IMR-90 (cell line): ENCODE results near the gene STRADA. TPM values are rescaled to one million over a fixed set of nuclear protein-coding genes. Genes with fewer than 3 reads are reported as not detected.

ENCODE experiments used
- ATAC-seq: fragments of 200-7000 bp; cut with Tn5 transposase; 2 replicates; pipeline ENCODE4 v1.9.1; 2020; ENCODE audit warnings: low read depth, mild to moderate bottlenecking, moderate library complexity
- BruUV-seq: library from RNA; stranded (reverse); fragments of 400-500 nt; replicated peaks from 2 replicates; lab custom pipeline; 2021; lab: Mats Ljungman, UMichigan
- CTCF ChIA-PET: fragments of 300-600 bp; formaldehyde crosslinking; extraction: SDS; loops from one replicate; lab custom pipeline; 2021; ENCODE audit warnings: antibody characterized with exemption; lab: Yijun Ruan, JAX
- POLR2A ChIA-PET: fragments of 300-600 bp; sonication (Branson Sonifier 250); formaldehyde crosslinking; loops from one replicate; lab custom pipeline; 2022; ENCODE audit warnings: antibody characterized with exemption; ENCODE audit not compliant: unreplicated experiment; lab: Charles Lee
- DNase-seq: peaks from one replicate; pipeline ENCODE4 v3.0.0; 2013
- H2AFZ ChIP-seq: replicated peaks from 2 replicates; pipeline ENCODE3; 2013; ENCODE audit warnings: low read length, mild to moderate bottlenecking; ENCODE audit not compliant: poor library complexity
- H2AK5ac ChIP-seq: 2 replicates; pipeline ENCODE4 v1.6.1; 2013; ENCODE audit warnings: low read depth, low read length, inconsistent platforms
- H2AK9ac ChIP-seq: replicated peaks from 2 replicates; pipeline ENCODE3; 2013; ENCODE audit warnings: mild to moderate bottlenecking, low read depth, low read length, moderate library complexity; ENCODE audit not compliant: poor library complexity
- H2BK120ac ChIP-seq: 2 replicates; pipeline ENCODE4 v1.6.1; 2013; ENCODE audit warnings: low read depth, low read length, inconsistent platforms
- H2BK15ac ChIP-seq: 3 replicates; pipeline ENCODE4 v1.6.1; 2013; ENCODE audit warnings: low read depth, low read length, inconsistent platforms
- H2BK20ac ChIP-seq: 2 replicates; pipeline ENCODE4 v1.6.1; 2013; ENCODE audit warnings: low read depth, mild to moderate bottlenecking, inconsistent platforms, low read length, moderate library complexity
- H2BK5ac ChIP-seq: 2 replicates; pipeline ENCODE4 v1.6.1; 2013; ENCODE audit warnings: mild to moderate bottlenecking, low read depth, low read length, inconsistent platforms; ENCODE audit not compliant: poor library complexity, severe bottlenecking
- H3K14ac ChIP-seq: replicated peaks from 2 replicates; pipeline ENCODE4 v1.6.1; 2013; ENCODE audit warnings: low read depth, low read length, inconsistent platforms
- H3K18ac ChIP-seq: 2 replicates; pipeline ENCODE4 v1.6.1; 2013; ENCODE audit warnings: low read depth, low read length, control low read depth
- H3K23ac ChIP-seq: 2 replicates; pipeline ENCODE4 v1.6.1; 2013; ENCODE audit warnings: low read depth, low read length, inconsistent platforms
- H3K27ac ChIP-seq: 2 replicates; pipeline ENCODE4 v1.5.1; 2013; ENCODE audit warnings: mild to moderate bottlenecking, control low read depth, low read length; ENCODE audit not compliant: insufficient read depth
- H3K27me3 ChIP-seq: 2 replicates; pipeline ENCODE4 v1.6.1; 2013; ENCODE audit warnings: low read length; ENCODE audit not compliant: control insufficient read depth, insufficient read depth
- H3K36me3 ChIP-seq: 2 replicates; pipeline ENCODE4 v1.6.1; 2013; ENCODE audit warnings: low read length, mixed read lengths; ENCODE audit not compliant: control insufficient read depth, insufficient read depth
- H3K4ac ChIP-seq: 2 replicates; pipeline ENCODE4 v1.6.1; 2013; ENCODE audit warnings: low read depth, low read length, inconsistent platforms
- H3K4me1 ChIP-seq: 2 replicates; pipeline ENCODE4 v1.6.1; 2013; ENCODE audit warnings: low read length, mixed read lengths; ENCODE audit not compliant: control insufficient read depth, insufficient read depth
- H3K4me2 ChIP-seq: 2 replicates; pipeline ENCODE4 v1.6.1; 2013; ENCODE audit warnings: low read depth, mild to moderate bottlenecking, control low read depth, low read length, moderate library complexity
- H3K4me3 ChIP-seq: 2 replicates; pipeline ENCODE4 v1.5.1; 2013; ENCODE audit warnings: low read depth, mild to moderate bottlenecking, control low read depth, low read length, moderate library complexity; ENCODE audit not compliant: insufficient read depth
- H3K56ac ChIP-seq: 2 replicates; pipeline ENCODE4 v1.6.1; 2013; ENCODE audit warnings: low read length, inconsistent platforms; ENCODE audit not compliant: insufficient read depth; ENCODE audit errors: extremely low read depth
- H3K79me1 ChIP-seq, 2 experiments: 2 replicates each; pipeline ENCODE4 v1.6.1; 2013; ENCODE audit warnings: low read length in 2 of 2, inconsistent platforms in 1 of 2, low read depth in 1 of 2
- H3K9ac ChIP-seq: 2 replicates; pipeline ENCODE4 v1.6.1; 2013; ENCODE audit warnings: low read depth, low read length, control low read depth
- H3K9me1 ChIP-seq: 2 replicates; pipeline ENCODE4 v1.6.1; 2013; ENCODE audit warnings: low read length, inconsistent platforms; ENCODE audit not compliant: insufficient read depth
- H3K9me3 ChIP-seq: 2 replicates; pipeline ENCODE4 v1.6.1; 2013; ENCODE audit warnings: low read length; ENCODE audit not compliant: control insufficient read depth, insufficient read depth
- H4K20me1 ChIP-seq: 2 replicates; pipeline ENCODE4 v1.6.1; 2013; ENCODE audit warnings: low read length, inconsistent platforms; ENCODE audit not compliant: insufficient read depth
- H4K5ac ChIP-seq: 2 replicates; pipeline ENCODE4 v1.6.1; 2013; ENCODE audit warnings: mild to moderate bottlenecking, low read depth, low read length, control low read depth
- H4K8ac ChIP-seq, 2 experiments: 2 replicates each; pipeline ENCODE4 v1.6.1; 2013; ENCODE audit warnings: low read depth in 2 of 2, low read length in 2 of 2, control low read depth in 1 of 2, inconsistent platforms in 1 of 2
- H4K91ac ChIP-seq: 2 replicates; pipeline ENCODE4 v1.6.1; 2013; ENCODE audit warnings: low read depth, low read length, inconsistent platforms; ENCODE audit not compliant: insufficient read depth
- BHLHE40 ChIP-seq: fragments of 150-350 bp; IDR thresholded peaks from 2 replicates; pipeline ENCODE4 v1.6.1; 2016; ENCODE audit warnings: mild to moderate bottlenecking, low read depth, low read length
- CEBPB ChIP-seq: IDR thresholded peaks from 2 replicates; pipeline ENCODE4 v1.6.1; 2012; ENCODE audit warnings: low read depth, low read length, improper control_type of control experiment
- CHD1 ChIP-seq: IDR thresholded peaks from 2 replicates; pipeline ENCODE4 v1.6.1; 2012; ENCODE audit warnings: low read depth, low read length, improper control_type of control experiment
- ELK1 ChIP-seq: fragments of 150-350 bp; IDR thresholded peaks from 2 replicates; pipeline ENCODE4 v1.6.1; 2016; ENCODE audit warnings: low read depth, mild to moderate bottlenecking, low read length, moderate library complexity, borderline replicate concordance
- RAD21 ChIP-seq: IDR thresholded peaks from 2 replicates; pipeline ENCODE4 v1.6.1; 2012; ENCODE audit warnings: low read length, improper control_type of control experiment
- SMC3 ChIP-seq: fragments of 150-350 bp; IDR thresholded peaks from 2 replicates; pipeline ENCODE4 v1.6.1; 2016; ENCODE audit warnings: low read depth, mild to moderate bottlenecking, antibody characterized with exemption, low read length, moderate library complexity
- WGBS, 2 experiments: methylation state at CpG; one replicate each; pipeline versions ENCODE4 v1.1.5 to v1.1.7; 2013; ENCODE audit warnings: missing lambda C conversion rate in 2 of 2; ENCODE audit not compliant: insufficient read length in 1 of 2; ENCODE audit errors: extremely low coverage in 2 of 2; 5-methylcytosine and 5-hydroxymethylcytosine counted together
- dilution Hi-C: fragments of 300-500 bp; cut with HindIII; formaldehyde crosslinking; loops from one replicate; pipeline ENCODE4 v1.14.3; 2018; ENCODE audit warnings: low sequenced_read_pairs; ENCODE audit not compliant: unreplicated experiment
- in situ Hi-C: fragments of 300-500 bp; cut with MboI; formaldehyde crosslinking; loops from 3 replicates; pipeline ENCODE4 v1.14.3; 2019; ENCODE audit warnings: low sequenced_read_pairs, inconsistent platforms, mixed read lengths
- intact Hi-C: fragments of 100-400 bp; cut with micrococcal nuclease; formaldehyde crosslinking; loops from 2 replicates; pipeline ENCODE4 v1.10.0; 2022
- polyA plus RNA-seq, 3 experiments: library from polyadenylated mRNA; depleted of rRNA; stranded (reverse); fragments of >200 nt; gene quantifications; 2 replicates each; pipeline ENCODE4 v1.2.3, GENCODE V29; 2012; ENCODE audit warnings: low replicate concordance in 1 of 3
- total RNA-seq: library from RNA; depleted of rRNA; stranded (reverse); fragments of >200 nt; gene quantifications from 2 replicates; pipeline ENCODE4 v1.2.3, GENCODE V29; 2012

The STRADA gene
- total and polyA plus RNA-seq, 2 of the 4 experiments (the other 2 are of a cell fraction): 19.9 to 30.9 TPM

- H2BK5ac ChIP-seq: no peak overlapping the region
- in situ Hi-C loops (no loop called here), intact Hi-C loops (no loop called here), dilution Hi-C loops (no loop called here)
- no peak overlapping the region for H2AK5ac ChIP-seq
- no peak overlapping the region for H4K91ac ChIP-seq
- WGBS, 2 experiments: no CpG with 5 or more reads among the region's 19 CpGs
- DNase-seq (no peak), ATAC-seq (no peak)
- no peak overlapping the region for H3K23ac ChIP-seq
- CTCF ChIA-PET: no interaction called here
- no peak overlapping the region for H2BK15ac ChIP-seq
- no TSS peak for BruUV-seq
- H2AFZ ChIP-seq: no peak overlapping the region
- no peaks in the 10 kb centered on the region for H3K9me3 ChIP-seq
- no peak overlapping the region for H2AK9ac ChIP-seq
- H3K56ac ChIP-seq: no peak overlapping the region
- peaks cover 31% of the 10 kb centered on the region for H3K36me3 ChIP-seq
- TF ChIP-seq ELK1: no peak
- no peak for TF ChIP-seq SMC3
- TF ChIP-seq CHD1: no peak
- no peak for TF ChIP-seq CEBPB
- TF ChIP-seq RAD21: no peak
- no peak for TF ChIP-seq BHLHE40
- H3K27ac ChIP-seq: no peak overlapping the region
- H3K4me2 ChIP-seq: no peak overlapping the region
- no peak overlapping the region for H3K14ac ChIP-seq
- no peak overlapping the region for H3K9ac ChIP-seq
- H3K9me1 ChIP-seq: no peaks in the 10 kb centered on the region
- H4K20me1 ChIP-seq: peaks cover under 1% of the 10 kb centered on the region; the same call in 1 of the 2 replicates
- no peak overlapping the region for H3K18ac ChIP-seq
- H2BK120ac ChIP-seq: no peak overlapping the region
- no peaks in the 10 kb centered on the region for H3K27me3 ChIP-seq
- no peak overlapping the region for H4K8ac ChIP-seq
- H3K4me3 ChIP-seq: no peak overlapping the region
- no peak overlapping the region for H2BK20ac ChIP-seq
- H4K5ac ChIP-seq: no peak overlapping the region
- H3K4me1 ChIP-seq: no peaks in the 10 kb centered on the region
- POLR2A ChIA-PET: interaction anchor here (0.6 kb wide), 1 partner anchor 204 kb away, joined by 3 read pairs; no protein-coding TSS in a partner anchor
- peaks cover 0 to 33% of the 10 kb centered on the region in 2 experiments; a peak in 2 of 4 replicates for H3K79me1 ChIP-seq
- H3K4ac ChIP-seq: no peak overlapping the region
Measured at GRCh38 chr17:63701868-63702720, 39.5 kb downstream of the STRADA start.
